HepG2 (cell line): Measurements from ENCODE around the gene FAM83D. TPM values are rescaled to one million over a fixed set of nuclear protein-coding genes. Genes with fewer than 3 reads are reported as not detected.

Experiments used
- ATAC-seq: fragments of 200-7000 bp; cut with Tn5 transposase; 3 replicates; pipeline ENCODE4 v1.9.1; 2020; ENCODE audit warnings: mild to moderate bottlenecking, moderate library complexity
- BruUV-seq: library from RNA; stranded (reverse); fragments of 400-500 nt; replicated peaks from 2 replicates; lab custom pipeline; 2021; lab: Mats Ljungman, UMichigan
- CTCF ChIA-PET: fragments of 300-600 bp; formaldehyde crosslinking; extraction: SDS; loops from one replicate; lab custom pipeline; 2021; ENCODE audit warnings: low total read pairs, inconsistent platforms, low intra/inter-chr PET ratio; lab: Yijun Ruan, JAX
- POLR2A ChIA-PET: fragments of 350-600 bp; sonication (Branson Sonifier 250); formaldehyde crosslinking; loops from one replicate; lab custom pipeline; 2020; ENCODE audit warnings: antibody characterized with exemption, inconsistent platforms; lab: Yijun Ruan, JAX
- DNase-seq: peaks from one replicate; pipeline ENCODE4 v3.0.0-alpha.2; 2015; ENCODE audit warnings: low spot score
- FAIRE-seq: peaks from 3 replicates; lab custom pipeline; 2011; peaks lifted over from hg19 to GRCh38; lab: Jason Lieb, UNC
- H2AFZ ChIP-seq: one replicate; pipeline ENCODE4 v1.6.1; 2011; ENCODE audit warnings: low read length, inconsistent platforms
- H3K27ac ChIP-seq: fragments of 300-600 bp; 3 replicates; pipeline ENCODE4 v1.8.0; 2011; ENCODE audit warnings: mixed run types, mild to moderate bottlenecking, mixed read lengths, low read length, inconsistent platforms; ENCODE audit not compliant: insufficient read depth; ENCODE audit errors: extremely low read length
- H3K27me3 ChIP-seq, 2 experiments: fragments of 200-600 bp in 1 of 2; 2 replicates in 1 of 2; 3 replicates in 1 of 2; pipeline versions ENCODE4 v1.6.0 to v1.8.0; 2011; ENCODE audit warnings: low read length in 2 of 2, mild to moderate bottlenecking in 2 of 2, moderate library complexity in 2 of 2, inconsistent platforms in 1 of 2; ENCODE audit not compliant: insufficient read depth in 2 of 2, control insufficient read depth in 1 of 2
- H3K36me3 ChIP-seq, 2 experiments: fragments of 200-600 bp in 1 of 2; replicated peaks in 1 of 2; 2 replicates in 1 of 2; 3 replicates in 1 of 2; pipeline versions ENCODE4 v1.5.1 to v1.8.0; 2011; ENCODE audit warnings: low read length in 2 of 2, inconsistent platforms in 1 of 2; ENCODE audit not compliant: insufficient read depth in 2 of 2, control insufficient read depth in 1 of 2
- H3K4me1 ChIP-seq: 2 replicates; pipeline ENCODE4 v1.5.1; 2012; ENCODE audit warnings: low read length, inconsistent platforms; ENCODE audit not compliant: insufficient read depth
- H3K4me2 ChIP-seq: 2 replicates; pipeline ENCODE4 v1.6.0; 2011; ENCODE audit warnings: low read depth, low read length, inconsistent platforms
- H3K4me3 ChIP-seq, 3 experiments: fragments of 200-600 bp in 1 of 3; sonication (generic), shearing (Covaris generic) in 1 of 3; replicated peaks in 1 of 3; 2 replicates each; pipeline ENCODE4 v1.5.1; 2011 to 2016; ENCODE audit warnings: low read length in 3 of 3, inconsistent platforms in 2 of 3, low read depth in 2 of 3, mild to moderate bottlenecking in 2 of 3, control low read depth in 1 of 3, mixed read lengths in 1 of 3; ENCODE audit not compliant: insufficient read depth in 1 of 3
- H3K79me2 ChIP-seq: one replicate; pipeline ENCODE4 v1.6.1; 2011; ENCODE audit warnings: low read length, inconsistent platforms; ENCODE audit not compliant: insufficient read depth
- H3K9ac ChIP-seq: 2 replicates; pipeline ENCODE4 v1.6.0; 2011; ENCODE audit warnings: mild to moderate bottlenecking, low read depth, low read length, inconsistent platforms; ENCODE audit not compliant: insufficient read depth
- H3K9me3 ChIP-seq: 2 replicates; pipeline ENCODE4 v1.5.1; 2012; ENCODE audit warnings: mild to moderate bottlenecking, low read length
- H4K20me1 ChIP-seq: 2 replicates; pipeline ENCODE4 v1.6.0; 2011; ENCODE audit warnings: inconsistent platforms, mild to moderate bottlenecking, low read length, moderate library complexity; ENCODE audit not compliant: insufficient read depth
- GFI1 ChIP-seq: sonication (generic); formaldehyde crosslinking; IDR thresholded peaks from 2 replicates; pipeline ENCODE4 v1.5.0; 2020; ENCODE audit warnings: missing genetic modification reagents, mild to moderate bottlenecking, borderline replicate concordance
- HDAC6 ChIP-seq: fragments of 200-600 bp; sonication (generic); IDR thresholded peaks from 2 replicates; pipeline ENCODE4 v1.7.0; 2017; ENCODE audit warnings: mild to moderate bottlenecking, antibody characterized with exemption, low read length, low read depth
- LCORL ChIP-seq, 2 experiments: fragments of 450-650 bp in 1 of 2; sonication (generic) in 1 of 2; formaldehyde crosslinking in 1 of 2; IDR thresholded peaks; 2 replicates each; pipeline versions ENCODE4 v1.5.0 to v1.6.1; 2017 to 2020; ENCODE audit warnings: antibody characterized with exemption in 1 of 2, missing genetic modification reagents in 1 of 2
- PCBP1 ChIP-seq: fragments of 200-400 bp; formaldehyde crosslinking; IDR thresholded peaks from 2 replicates; pipeline ENCODE4 v1.6.1; 2017; ENCODE audit warnings: mild to moderate bottlenecking, low read depth, low read length, borderline replicate concordance
- SOX5 ChIP-seq: IDR thresholded peaks from 2 replicates; pipeline ENCODE4 v1.6.1; 2016; ENCODE audit warnings: borderline replicate concordance
- SUZ12 ChIP-seq: fragments of 150-350 bp; IDR thresholded peaks from 2 replicates; pipeline ENCODE4 v1.6.1; 2014; ENCODE audit warnings: low read depth, low read length
- ZBTB38 ChIP-seq: sonication (generic); formaldehyde crosslinking; IDR thresholded peaks from 2 replicates; pipeline ENCODE4 v1.5.1; 2020; ENCODE audit warnings: mild to moderate bottlenecking, missing genetic modification reagents
- ZFP91 ChIP-seq: sonication (generic); formaldehyde crosslinking; IDR thresholded peaks from 2 replicates; pipeline ENCODE4 v1.9.0; 2022; ENCODE audit warnings: missing genetic modification reagents, mild to moderate bottlenecking, borderline replicate concordance
- ZNF263 ChIP-seq: sonication (generic); formaldehyde crosslinking; IDR thresholded peaks from 2 replicates; pipeline ENCODE4 v1.4.0; 2020; ENCODE audit warnings: missing genetic modification reagents
- ZNF891 ChIP-seq: sonication (generic); formaldehyde crosslinking; IDR thresholded peaks from 2 replicates; pipeline ENCODE4 v1.5.0; 2020; ENCODE audit warnings: mild to moderate bottlenecking, missing genetic modification reagents
- WGBS: methylation state at CpG from one replicate; pipeline ENCODE4 v1.1.6; 2017; ENCODE audit warnings: low lambda C conversion rate; 5-methylcytosine and 5-hydroxymethylcytosine counted together
- in situ Hi-C: cut with HindIII; loops from 2 replicates; pipeline ENCODE4 v1.10.0; 2017; ENCODE audit warnings: low pct_unique_long_range_greater_than_20kb; ENCODE audit not compliant: extremely low pct_ligation_motif_present
- intact Hi-C: fragments of 100-400 bp; cut with micrococcal nuclease; formaldehyde crosslinking; loops from one replicate; pipeline ENCODE4 v1.10.0; 2022; ENCODE audit not compliant: unreplicated experiment
- polyA plus RNA-seq, 8 experiments: library from polyadenylated mRNA; depleted of rRNA in 3 of 8; stranded (reverse) in 7 of 8; unstranded in 1 of 8; fragments of >200 nt; fragmentation: Illumina TruSeq in 4 of 8; extraction: Trizol in 4 of 8; gene quantifications; 2 replicates each; pipeline versions ENCODE4 v1.2.1 to v1.2.3, GENCODE V29; 2011 to 2016; ENCODE audit warnings: low read depth in 4 of 8, missing spikeins in 1 of 8, mixed read lengths in 1 of 8; ENCODE audit not compliant: insufficient read depth in 1 of 8
- total RNA-seq, 5 experiments: library from RNA; depleted of rRNA; stranded (reverse); fragments of >200 nt; fragmentation: Illumina TruSeq; extraction: Trizol; gene quantifications; 2 replicates each; pipeline ENCODE4 v1.2.3, GENCODE V29; 2016; ENCODE audit warnings: low read depth in 1 of 5
- TF ChIP-seq, protein P1 (sequence below): sonication (generic); formaldehyde crosslinking; IDR thresholded peaks from 2 replicates; pipeline ENCODE4 v1.5.1; 2020; ENCODE audit warnings: mild to moderate bottlenecking, moderate library complexity, missing genetic modification reagents
- TF ChIP-seq, protein P2 (sequence below): sonication (generic); formaldehyde crosslinking; conservative IDR thresholded peaks from 2 replicates; pipeline ENCODE4 v1.4.0; 2020; ENCODE audit warnings: missing genetic modification reagents
- TF ChIP-seq, protein P3 (sequence below): sonication (generic); IDR thresholded peaks from 2 replicates; pipeline ENCODE4 v1.6.1; 2016; ENCODE audit warnings: low read depth, borderline replicate concordance
- TF ChIP-seq, protein P4 (sequence below): sonication (generic); formaldehyde crosslinking; IDR thresholded peaks from 2 replicates; pipeline ENCODE4 v1.5.1; 2020; ENCODE audit warnings: mild to moderate bottlenecking, missing genetic modification reagents, moderate library complexity
- TF ChIP-seq, protein P5 (sequence below): IDR thresholded peaks from 2 replicates; pipeline ENCODE4 v1.6.1; 2016; ENCODE audit warnings: control low read depth

Gene FAM83D
- total and polyA plus RNA-seq, 2 of the 13 experiments (the other 11 are each of a cell fraction or from before 2014, with no cell fraction given), result 51.4 to 64.0 TPM

DNA sequence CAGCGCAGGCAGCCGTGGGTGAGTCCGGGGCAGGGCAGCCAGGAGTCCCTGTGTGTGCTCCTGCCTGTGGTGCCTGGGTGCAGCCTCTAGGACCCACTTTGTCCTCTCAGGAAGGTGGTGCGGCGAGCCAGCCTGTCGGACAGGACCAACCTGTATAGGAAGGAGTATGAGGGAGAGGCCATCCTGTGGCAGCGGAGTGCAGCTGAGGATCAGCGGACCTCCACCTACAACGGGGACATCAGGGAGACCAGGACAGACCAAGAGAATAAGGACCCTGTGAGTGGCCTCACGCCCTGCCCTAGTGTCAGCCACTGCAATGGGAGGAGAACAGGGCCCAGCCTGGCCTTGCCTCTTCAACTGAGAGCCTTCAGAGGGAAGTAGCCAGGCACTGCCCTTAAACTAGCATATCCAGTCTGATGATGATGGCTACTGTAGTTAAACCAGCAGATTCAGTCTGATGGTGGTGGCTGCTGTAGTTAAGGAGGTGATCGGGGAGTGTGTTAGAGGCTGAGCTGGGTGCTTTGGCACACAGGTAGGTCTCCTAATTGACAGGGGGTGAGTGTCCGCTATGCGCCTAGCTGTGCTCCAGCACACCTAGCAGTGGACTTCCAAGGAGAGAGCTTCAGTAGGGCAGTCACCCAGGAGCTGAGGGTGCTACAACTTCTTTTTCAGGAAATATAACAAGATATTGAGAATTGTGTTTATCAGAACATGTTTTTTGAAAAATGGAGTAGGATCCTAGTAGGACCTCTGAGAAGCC lies 18.1 kb upstream of the FAM83D start:
- no TSS peak for BruUV-seq
- POLR2A ChIA-PET, result no interaction called here
- Histone ChIP-seq H3K79me2 (no peaks in the 10 kb centered on the region), H4K20me1 (no peaks in the 10 kb centered on the region), H3K36me3 (no peaks in the 10 kb centered on the region), H3K9ac (no peak overlapping the region), H3K4me1 (peaks cover 37% of the 10 kb centered on the region), H3K27me3 (no peaks in the 10 kb centered on the region; a peak in 1 of 5 replicates), H3K4me2 (peak overlapping the region; percentile 37), H3K4me3 (no peak overlapping the region), H3K27ac (no peak overlapping the region), H3K9me3 (peaks cover 5% of the 10 kb centered on the region; the same call in 1 of the 2 replicates), H2AFZ (peak overlapping the region; percentile 43)
- in situ Hi-C loops (no loop called here), intact Hi-C loops (no loop called here)
- no peak for FAIRE-seq
- no peak for DNase-seq
- ATAC-seq, result peak; percentile 76
- CTCF ChIA-PET, result no interaction called here
- WGBS, result 47% methylated on average over 12 of the region's 13 CpGs
- TF ChIP-seq, protein P1, sequence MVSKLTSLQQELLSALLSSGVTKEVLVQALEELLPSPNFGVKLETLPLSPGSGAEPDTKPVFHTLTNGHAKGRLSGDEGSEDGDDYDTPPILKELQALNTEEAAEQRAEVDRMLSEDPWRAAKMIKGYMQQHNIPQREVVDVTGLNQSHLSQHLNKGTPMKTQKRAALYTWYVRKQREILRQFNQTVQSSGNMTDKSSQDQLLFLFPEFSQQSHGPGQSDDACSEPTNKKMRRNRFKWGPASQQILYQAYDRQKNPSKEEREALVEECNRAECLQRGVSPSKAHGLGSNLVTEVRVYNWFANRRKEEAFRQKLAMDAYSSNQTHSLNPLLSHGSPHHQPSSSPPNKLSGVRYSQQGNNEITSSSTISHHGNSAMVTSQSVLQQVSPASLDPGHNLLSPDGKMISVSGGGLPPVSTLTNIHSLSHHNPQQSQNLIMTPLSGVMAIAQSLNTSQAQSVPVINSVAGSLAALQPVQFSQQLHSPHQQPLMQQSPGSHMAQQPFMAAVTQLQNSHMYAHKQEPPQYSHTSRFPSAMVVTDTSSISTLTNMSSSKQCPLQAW, result 0 out of 2 replicates have a peak, but pooled peaks have one; percentile 35
- TF ChIP-seq ZNF891 (peak; percentile 85), GFI1 (CRISPR knock-in tag) (no peak), ZNF263 (CRISPR knock-in tag) (peak; percentile 45; the same call in 1 of the 2 replicates), SUZ12 (no peak), ZFP91 (CRISPR knock-in tag) (peak; percentile 45; the same call in 1 of the 2 replicates), HDAC6 (no peak), ZBTB38 (CRISPR knock-in tag) (peak; percentile 54), PCBP1 (no peak), SOX5 (CRISPR knock-in tag) (no peak), LCORL (IDR thresholded peaks at IDR 0.05) (no peak), LCORL (CRISPR knock-in tag; IDR thresholded peaks at IDR 0.05) (no peak)
- TF ChIP-seq, protein P2, sequence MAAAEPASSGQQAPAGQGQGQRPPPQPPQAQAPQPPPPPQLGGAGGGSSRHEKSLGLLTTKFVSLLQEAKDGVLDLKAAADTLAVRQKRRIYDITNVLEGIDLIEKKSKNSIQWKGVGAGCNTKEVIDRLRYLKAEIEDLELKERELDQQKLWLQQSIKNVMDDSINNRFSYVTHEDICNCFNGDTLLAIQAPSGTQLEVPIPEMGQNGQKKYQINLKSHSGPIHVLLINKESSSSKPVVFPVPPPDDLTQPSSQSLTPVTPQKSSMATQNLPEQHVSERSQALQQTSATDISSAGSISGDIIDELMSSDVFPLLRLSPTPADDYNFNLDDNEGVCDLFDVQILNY (CRISPR knock-in tag), result no peak
- TF ChIP-seq, protein P3, sequence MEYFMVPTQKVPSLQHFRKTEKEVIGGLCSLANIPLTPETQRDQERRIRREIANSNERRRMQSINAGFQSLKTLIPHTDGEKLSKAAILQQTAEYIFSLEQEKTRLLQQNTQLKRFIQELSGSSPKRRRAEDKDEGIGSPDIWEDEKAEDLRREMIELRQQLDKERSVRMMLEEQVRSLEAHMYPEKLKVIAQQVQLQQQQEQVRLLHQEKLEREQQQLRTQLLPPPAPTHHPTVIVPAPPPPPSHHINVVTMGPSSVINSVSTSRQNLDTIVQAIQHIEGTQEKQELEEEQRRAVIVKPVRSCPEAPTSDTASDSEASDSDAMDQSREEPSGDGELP, result no peak
- TF ChIP-seq, protein P4, sequence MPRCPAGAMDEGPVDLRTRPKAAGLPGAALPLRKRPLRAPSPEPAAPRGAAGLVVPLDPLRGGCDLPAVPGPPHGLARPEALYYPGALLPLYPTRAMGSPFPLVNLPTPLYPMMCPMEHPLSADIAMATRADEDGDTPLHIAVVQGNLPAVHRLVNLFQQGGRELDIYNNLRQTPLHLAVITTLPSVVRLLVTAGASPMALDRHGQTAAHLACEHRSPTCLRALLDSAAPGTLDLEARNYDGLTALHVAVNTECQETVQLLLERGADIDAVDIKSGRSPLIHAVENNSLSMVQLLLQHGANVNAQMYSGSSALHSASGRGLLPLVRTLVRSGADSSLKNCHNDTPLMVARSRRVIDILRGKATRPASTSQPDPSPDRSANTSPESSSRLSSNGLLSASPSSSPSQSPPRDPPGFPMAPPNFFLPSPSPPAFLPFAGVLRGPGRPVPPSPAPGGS (CRISPR knock-in tag), result 0 out of 2 replicates have a peak, but pooled peaks have one; percentile 51
- TF ChIP-seq, protein P5, sequence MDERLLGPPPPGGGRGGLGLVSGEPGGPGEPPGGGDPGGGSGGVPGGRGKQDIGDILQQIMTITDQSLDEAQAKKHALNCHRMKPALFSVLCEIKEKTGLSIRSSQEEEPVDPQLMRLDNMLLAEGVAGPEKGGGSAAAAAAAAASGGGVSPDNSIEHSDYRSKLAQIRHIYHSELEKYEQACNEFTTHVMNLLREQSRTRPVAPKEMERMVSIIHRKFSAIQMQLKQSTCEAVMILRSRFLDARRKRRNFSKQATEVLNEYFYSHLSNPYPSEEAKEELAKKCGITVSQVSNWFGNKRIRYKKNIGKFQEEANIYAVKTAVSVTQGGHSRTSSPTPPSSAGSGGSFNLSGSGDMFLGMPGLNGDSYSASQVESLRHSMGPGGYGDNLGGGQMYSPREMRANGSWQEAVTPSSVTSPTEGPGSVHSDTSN (CRISPR knock-in tag), result no peak
